LNCaP clone FGC (cell line): ENCODE measurements around the gene THBD.

Experiments
- DNase-seq: peaks from one replicate; pipeline ENCODE4 v3.0.0-alpha.2; 2011; ENCODE audit warnings: low read depth
- H3K4me3 ChIP-seq: 2 replicates; pipeline ENCODE4 v1.5.1; 2011; ENCODE audit warnings: mild to moderate bottlenecking, low read depth, low read length, control low read depth
- CTCF ChIP-seq: IDR thresholded peaks from 2 replicates; pipeline ENCODE4 v1.5.1; 2012; ENCODE audit warnings: mild to moderate bottlenecking; ENCODE audit not compliant: control insufficient read depth, insufficient read depth; ENCODE audit errors: extremely low read depth

The THBD gene

GRCh38 chr20:23090147-23090546 is 40.7 kb upstream of the THBD start:
- TF ChIP-seq CTCF = no peak
- no peak for DNase-seq
- H3K4me3 ChIP-seq = no peak overlapping the region

- DNase-seq = no peak
- H3K4me3 ChIP-seq = no peak overlapping the region
- TF ChIP-seq CTCF = no peak
Observed at GRCh38 chr20:23088866-23089265, 39.4 kb upstream of the THBD start.

- no peak overlapping the region for H3K4me3 ChIP-seq
- no peak for TF ChIP-seq CTCF
- DNase-seq = no peak
Observed at GRCh38 chr20:23087587-23088251, 38.2 kb upstream of the THBD start.

- DNase-seq = no peak
- TF ChIP-seq CTCF = no peak
- H3K4me3 ChIP-seq = no peak overlapping the region
Observed at GRCh38 chr20:23086931-23087411, 37.5 kb upstream of the THBD start.

- DNase-seq = no peak
- no peak within 1 kb of the TSS for H3K4me3 ChIP-seq
- TF ChIP-seq CTCF = no peak
Observed at GRCh38 chr20:23086056-23086566, 36.6 kb upstream of the THBD start, which contains the start of gene CD93. TSS of gene CD93 (minus strand) at chr20:23086324. CDS start at chr20:23086192, 132 bp downstream.

- H3K4me3 ChIP-seq = no peak overlapping the region
- no peak for DNase-seq
- TF ChIP-seq CTCF = no peak
Observed at GRCh38 chr20:23085436-23086055, 36.1 kb upstream of the THBD start.
